GM19467 (cell line): ENCODE results near the gene ERICH2.
A peak's percentile ranks its signal among the peaks of the same experiment; 100 is the strongest.
"Not testable (repeated sequence)": the region's sequence is repeated elsewhere in the genome, so short reads cannot be mapped to it uniquely, and the experiment has no call there.

Experiments
- ATAC-seq: cut with Tn5 transposase; IDR thresholded peaks from one replicate; pipeline ENCODE4 v1.9.1; 2021; ENCODE audit warnings: mild to moderate bottlenecking, moderate library complexity; ENCODE audit not compliant: unreplicated experiment

ERICH2 gene, protein sequence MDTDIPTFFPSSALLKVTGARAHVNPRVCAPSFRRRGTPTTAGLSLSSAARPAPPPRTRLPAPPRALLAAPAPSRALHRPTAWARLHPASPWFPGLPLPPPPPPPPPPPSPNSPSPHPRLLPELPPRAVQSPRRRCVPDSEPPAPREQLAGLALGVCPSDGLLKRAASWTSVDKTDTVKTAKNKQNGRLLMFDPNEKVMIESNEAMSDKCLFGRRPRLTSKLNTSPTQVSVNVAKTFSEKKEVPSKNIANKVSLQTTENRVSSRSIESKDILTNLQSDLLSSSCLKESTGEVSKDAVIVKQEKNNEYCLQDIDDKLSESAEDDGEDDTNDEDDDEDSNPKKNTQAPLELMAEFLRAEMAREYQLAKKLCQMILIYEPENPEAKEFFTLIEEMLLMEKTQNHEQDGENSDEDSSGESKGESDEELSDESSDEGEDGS

DNA sequence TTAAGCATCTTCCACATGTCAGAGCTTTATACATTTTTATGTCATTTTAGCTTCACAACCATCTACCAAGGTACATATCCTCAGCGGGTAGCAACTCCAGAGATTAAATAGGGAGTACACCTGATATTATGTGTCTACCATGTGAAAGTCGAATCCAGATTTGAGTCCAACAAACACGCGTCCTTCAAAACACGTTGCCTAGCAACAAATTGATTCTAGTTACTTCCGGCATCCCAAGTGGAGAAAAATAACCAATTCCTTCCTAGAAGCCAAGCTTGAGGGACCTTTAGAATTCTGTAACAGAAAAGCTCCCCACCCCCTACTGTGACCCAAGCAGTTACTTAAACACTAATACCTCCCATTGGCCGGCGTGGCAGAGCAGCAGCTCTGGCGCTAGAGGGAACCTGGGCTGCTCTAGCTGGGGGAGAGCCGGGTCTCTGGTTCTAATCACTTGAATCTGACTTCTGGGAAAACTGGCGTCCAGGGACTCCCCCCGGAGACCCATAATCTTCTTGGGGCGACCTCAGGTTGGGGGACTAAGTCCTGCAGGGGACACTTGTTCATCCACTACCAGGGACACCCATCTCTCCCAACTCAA, at the start of gene ERICH2:
TSS of gene ERICH2 (plus strand) at position 371 of the 598 bp plus-strand sequence. CDS start 304 bp downstream, outside the sequence.
- peak; percentile 27 for ATAC-seq

DNA sequence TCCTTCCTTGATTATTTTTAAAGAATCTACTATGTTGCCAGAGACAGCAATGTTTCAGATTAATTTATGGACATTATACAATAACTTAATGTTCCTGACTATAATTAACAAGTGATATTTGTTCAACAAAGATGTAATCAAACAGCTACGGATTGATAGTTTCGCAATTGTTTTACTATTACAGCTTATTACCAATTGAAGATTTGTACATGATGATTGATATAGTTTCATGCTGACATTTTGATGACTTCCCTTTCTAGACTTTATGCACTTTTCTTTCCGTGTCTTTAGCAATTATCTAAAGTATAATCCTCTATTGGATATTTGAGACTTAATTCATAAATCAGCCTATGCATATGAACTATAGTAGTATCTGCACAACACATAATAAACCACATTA, 48.5 kb upstream of the ERICH2 start:
- no peak for ATAC-seq

DNA sequence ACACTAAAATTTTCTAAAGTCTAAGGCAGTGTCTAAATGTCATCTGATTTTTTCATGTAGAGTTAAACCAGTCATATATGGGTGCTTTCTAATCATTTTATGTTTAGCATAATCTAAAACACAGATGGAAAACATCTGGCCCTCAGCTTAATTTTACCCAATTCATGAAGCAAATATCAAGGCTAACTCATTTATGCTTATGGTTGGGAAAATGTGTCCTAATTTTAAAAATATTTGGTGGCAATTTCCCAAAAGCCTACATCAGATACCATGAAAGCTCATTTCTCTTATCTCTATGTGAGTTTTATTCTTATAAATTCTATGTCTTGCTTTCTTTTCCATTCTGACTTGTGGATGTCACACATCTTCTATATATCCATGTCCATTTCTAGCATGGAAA, 47.9 kb upstream of the ERICH2 start:
- ATAC-seq: no peak

DNA sequence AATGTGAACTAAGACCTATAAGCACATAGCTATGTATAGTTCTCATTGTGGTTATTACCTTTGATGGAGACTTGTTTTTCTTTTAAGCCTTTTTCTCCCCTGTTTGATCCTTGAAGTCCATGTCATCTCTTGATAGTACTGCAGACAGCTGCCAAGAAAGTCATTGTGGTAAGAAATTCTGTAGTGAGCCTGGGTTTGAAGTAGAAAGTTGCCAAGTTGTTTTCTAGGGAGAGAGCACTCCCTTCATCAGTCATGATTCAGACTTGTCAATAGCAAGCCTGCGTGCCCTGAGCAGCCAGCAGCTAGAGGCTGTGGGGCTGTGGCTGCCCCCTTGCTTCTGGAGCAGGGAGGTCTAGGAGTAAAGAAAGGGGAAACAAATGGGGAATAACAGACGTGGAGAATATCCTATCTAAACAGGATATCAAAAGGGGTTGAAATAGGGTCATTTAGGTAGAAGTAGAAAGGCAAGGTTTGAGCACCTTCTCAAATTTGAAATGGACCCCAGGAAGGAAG, 46.7 kb upstream of the ERICH2 start:
- ATAC-seq: no peak

DNA sequence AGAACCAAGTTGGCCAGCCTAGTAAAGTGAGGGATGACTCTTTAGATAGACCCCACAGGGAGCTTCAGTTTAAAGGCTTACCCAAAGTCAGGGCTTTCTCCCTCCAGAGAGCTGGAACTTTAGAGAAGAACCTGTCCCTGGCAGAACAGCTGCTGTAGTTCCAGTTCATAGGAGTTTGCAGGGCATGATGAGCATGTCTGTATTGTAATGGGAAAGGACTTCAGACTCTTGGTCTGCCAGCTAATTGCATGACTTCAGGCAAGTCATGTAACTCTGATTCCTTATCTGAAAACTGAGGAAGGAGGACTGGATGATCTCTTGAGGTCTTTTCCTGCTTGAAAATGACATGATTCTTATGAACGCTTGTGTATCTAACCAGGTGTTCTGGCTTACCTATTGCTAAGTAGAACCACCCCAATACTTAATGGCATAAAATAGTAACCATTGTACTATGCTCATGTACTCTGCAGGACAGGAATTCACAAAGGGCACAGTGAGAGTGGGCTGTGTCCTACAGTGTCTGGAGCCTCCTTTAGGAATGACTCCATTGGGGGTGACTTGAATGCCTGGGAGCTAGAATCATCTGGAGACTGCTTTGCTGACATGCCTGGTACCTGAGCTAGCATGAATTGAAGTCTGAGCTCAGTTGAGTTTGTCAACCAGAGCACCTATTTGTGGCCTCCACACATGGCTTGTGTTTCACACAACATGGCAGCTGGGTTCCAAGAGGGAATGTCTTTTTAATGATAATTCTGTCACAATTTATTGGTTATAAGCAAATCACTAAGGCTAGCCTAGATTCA, 36.2 kb upstream of the ERICH2 start:
- no peak for ATAC-seq

DNA sequence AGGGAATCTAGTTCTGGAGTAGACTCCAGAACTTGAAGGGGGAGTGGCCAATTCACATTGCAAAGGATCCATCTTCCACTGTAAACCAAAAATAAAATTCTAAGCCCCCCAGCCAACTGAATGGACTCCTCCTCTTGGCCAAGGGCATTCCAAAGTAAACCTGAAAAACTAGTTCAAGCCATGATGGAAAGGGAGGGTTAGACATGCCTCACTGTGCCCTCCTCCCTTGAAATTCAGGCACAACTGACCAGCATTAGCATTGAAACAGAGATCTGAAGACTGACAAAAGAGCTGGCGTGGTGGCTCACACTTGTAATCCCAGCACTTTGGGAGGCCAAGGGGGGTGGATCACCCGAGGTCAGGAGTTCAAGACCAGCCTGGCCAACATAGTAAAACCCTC, 35.6 kb upstream of the ERICH2 start:
- ATAC-seq: not testable (repeated sequence)

DNA sequence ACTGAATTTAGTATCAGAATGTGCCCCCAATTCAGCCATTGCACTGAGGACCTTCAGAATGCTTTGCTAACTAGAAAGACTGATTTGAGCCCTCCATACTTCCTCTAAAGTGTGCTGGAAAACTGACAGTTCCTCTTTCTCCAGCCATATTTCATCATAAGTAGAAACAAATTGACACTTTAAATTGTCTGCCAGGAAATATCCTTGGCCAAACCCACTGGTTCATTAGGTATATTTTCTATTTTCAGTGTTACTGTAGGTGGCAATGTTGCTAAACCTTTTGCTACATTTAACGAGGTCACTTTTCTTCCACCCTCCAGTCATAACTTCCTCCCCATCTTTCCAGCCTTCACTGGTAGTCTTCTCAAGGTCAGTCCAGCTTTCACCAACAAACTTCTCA, 33.5 kb upstream of the ERICH2 start:
- ATAC-seq: no peak

DNA sequence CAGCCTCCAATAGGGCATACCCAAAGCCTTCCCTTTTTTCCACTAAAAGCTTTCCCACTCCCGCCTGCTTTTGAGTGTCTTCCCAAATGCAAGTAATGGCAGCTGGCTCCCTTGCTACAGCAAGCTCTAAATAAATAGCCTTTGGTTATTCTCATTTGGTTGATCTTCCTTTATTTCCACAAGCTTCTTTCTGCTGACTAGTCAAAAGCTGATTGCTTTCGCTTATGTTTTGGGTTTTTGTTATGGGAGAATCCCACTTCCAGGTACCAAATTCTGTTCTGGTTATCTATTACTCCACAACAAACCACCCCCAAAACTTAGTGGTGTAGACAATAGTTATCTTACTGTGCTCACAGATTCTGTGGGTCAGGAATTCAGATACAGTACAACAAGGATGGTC, 32.8 kb upstream of the ERICH2 start:
- ATAC-seq: no peak

DNA sequence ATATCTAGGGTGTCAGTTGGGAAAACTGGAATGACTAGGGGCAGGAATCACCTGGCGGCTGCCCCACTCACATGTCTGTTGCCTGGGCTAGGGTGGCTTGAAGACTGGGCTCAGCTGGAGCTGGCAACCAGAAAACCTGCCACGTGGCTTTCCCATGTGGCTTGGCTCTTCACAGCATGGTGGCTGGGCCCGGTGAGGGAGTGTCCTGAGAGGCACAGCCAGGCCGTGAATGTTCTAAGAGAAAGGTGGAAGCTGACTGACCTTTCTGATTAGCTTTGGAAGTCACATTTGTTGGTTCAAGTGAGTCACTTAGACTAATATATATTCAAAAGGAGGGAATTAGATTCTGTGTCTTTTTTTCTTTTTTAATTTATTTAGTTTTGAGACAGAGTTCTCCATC, 32.4 kb upstream of the ERICH2 start:
- no peak for ATAC-seq

DNA sequence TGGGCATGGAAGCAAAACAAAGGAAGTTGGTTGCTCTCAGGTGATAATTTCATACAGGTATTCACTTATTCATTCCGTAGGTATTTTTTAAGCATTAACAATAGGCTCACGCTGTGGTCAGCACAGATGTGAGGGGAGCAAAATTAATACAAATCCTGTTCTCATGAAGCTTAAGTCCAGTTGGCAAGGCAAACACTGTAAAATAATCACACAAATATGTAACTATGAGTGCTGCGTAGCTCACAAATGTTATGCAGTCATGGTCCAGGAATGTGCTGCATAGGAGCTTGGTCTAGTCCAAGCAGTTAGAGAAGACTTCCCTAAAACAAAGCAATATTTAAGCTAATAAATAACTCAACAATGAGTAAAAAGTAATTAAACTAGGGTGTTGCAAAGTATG, 31.1 kb upstream of the ERICH2 start:
- ATAC-seq: no peak

DNA sequence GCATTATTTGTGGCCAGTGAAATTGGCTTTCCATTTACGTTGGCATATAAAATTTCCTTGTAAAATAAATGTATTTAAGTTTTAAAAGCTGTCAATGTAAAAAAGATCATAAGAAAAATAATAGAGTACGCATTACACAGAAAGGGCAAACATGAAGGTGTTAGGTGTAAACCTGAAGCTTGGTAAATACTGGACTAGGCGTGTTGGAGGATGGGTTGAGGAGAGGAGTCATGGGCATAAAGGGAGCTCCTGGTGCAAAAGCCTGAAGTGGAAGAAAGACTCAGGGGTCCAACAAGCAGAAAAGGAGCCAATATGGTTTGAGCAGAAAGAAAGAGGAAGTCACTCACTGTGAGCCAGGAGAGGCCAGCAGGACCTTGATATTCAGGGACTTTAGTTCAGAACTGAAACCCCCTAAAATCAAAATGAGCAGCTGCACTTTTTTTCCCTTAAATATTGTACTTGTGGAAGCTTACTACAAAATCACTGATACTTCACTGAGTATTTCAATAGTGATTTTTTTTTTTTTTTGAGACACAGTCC, 30.6 kb upstream of the ERICH2 start:
- no peak for ATAC-seq

DNA sequence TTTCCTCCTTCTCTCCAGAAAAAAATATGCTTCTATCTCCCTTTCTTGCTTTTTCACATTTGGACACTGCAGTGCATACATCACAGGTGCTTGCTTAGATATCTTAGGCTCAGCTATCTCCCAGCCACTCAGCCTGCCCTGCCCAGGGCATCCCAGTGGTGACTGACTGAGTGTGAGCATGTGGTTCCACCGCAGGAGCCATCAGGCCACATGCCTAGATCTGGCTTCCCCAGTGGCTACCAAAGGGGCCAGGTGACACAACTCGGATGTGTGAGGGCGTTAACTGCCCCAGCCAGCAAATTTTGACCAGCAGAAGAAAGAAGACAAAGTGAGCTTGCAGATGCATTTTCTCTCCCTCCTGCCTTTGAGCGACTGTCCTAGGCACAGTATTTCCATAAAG, 29.5 kb upstream of the ERICH2 start:
- no peak for ATAC-seq

DNA sequence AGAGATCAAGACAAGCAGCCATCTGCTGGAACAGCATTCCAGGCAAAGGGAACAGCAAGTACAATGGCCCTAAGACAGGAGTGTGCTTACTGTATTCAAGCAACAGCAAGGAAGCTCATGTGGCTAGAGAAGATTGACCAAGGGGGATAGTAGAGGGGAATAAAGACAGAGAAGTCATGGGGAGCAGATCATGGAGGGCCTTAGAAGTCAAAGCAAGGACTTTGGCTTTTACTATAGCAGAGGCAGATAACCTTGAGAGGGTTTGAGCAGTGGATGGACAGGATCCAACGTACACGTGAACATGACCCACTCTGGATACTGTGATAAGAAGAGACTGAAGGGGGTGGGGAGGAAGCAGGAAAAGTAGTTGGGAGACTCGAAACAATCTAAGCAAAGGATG, 28.2 kb upstream of the ERICH2 start:
- no peak for ATAC-seq

DNA sequence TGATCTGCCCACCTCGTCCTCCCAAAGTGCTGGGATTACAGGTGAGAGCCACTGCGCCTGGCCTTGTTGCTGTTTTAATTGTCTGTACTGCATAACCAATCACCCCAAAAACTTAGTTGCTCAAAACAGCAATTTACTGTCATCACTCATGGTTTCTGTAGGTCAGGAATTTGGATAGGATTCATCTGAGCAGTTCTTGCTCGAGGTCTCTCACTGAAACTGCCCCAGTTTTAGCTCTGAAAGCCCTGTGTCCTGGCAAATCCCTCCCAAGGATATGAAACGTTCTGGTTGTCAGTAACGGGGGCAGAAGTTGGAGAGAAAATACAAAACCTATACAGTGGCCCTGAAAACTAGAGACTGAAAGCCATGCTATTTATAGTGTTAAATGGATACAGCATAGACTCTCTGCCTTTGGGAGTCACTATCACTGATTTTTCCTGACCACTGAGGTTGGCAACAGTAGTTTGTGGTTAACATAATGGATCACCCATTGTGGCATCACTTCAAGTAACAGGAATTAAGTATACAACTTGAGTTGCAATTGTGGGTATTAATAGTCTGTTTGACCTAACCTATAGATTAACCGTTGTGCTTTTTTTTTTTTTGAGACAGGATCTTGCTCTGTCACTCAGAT, 27.2 kb upstream of the ERICH2 start:
- no peak for ATAC-seq

DNA sequence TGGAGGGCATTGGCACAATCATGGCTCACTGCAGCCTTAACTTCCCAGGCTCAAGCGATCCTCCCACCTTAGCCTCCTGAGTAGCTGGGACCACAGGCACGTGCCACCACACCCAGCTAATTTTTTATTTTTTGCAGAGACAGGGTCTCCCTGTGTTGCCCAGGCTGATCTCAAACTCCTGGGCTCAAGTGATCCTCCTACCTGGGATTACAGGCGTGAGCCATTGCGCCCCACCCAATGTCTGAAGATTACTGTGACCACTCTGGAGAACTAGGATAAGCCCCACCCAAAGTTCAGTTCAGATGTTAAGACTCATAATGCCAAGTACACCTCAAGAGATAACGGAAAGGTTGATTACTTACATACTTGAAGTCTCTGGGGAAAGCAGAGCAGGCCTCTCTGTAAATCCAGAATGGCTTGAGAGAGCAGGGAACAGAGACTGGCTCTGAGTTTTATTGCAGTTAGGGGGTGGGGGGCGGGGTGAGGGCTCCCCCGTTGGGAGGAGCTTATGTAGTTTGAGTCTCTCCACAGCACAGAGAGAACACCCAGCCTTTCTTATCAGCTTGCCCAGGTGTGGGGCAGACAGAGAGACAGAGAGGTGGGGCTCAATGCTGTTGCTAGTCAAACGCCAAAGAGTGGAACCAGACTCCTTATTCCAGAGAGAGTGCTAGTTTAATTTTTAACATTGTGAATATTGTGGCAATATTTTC, 26.5 kb upstream of the ERICH2 start:
- ATAC-seq: no peak

DNA sequence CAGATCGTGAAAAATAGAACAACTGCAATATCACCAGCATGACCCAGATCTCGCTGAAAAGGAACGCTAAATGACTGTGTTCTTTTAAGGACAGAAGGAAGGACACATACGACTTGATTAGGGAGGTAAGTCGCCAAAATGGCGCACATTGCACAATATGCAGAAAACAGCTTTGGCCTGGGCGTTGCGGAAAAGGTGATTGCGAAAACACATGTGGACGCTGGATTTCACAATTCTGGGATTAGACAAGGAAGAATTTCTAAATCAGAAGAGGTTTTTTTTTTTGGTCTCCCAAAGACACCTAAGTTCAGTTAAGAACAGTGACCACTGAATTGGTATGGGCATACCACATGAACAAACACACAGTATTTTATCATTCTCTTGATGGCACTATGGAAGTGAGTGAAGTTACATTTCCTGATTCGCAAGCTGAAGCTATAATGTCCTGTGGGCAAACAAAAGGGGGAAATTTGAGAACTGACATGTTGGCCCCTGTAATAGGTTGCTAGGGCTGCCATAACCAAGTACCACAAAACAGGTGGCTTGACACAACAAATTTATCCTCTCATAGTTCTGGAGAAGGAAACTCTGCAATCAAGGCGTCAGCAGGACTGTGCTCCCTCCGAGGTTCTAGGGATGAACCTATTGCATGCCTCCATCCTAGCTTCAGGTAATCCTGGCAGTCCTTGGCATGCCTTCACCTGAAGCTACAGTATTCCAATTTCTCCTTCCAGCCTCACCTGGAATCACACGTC, 25.8 kb upstream of the ERICH2 start:
- ATAC-seq: no peak

DNA sequence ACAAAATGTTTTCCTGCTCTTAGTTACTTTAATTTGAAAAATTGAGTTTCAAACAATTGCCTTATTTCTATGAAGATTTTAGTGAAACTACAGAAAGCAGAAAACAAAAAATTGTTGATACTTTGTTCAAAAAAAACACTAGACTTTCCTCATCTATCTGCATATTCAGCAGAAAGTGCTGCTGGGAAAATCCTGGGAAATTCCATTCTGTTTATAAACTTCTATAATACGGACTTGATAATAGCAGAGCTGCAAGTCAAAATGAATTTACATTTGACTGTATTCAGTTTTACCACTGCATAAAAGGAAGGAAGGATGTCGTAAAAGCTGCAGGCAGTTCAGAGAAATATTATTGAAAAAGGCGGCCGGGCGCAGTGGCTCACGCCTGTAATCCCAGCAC, 24.9 kb upstream of the ERICH2 start:
- ATAC-seq: no peak

DNA sequence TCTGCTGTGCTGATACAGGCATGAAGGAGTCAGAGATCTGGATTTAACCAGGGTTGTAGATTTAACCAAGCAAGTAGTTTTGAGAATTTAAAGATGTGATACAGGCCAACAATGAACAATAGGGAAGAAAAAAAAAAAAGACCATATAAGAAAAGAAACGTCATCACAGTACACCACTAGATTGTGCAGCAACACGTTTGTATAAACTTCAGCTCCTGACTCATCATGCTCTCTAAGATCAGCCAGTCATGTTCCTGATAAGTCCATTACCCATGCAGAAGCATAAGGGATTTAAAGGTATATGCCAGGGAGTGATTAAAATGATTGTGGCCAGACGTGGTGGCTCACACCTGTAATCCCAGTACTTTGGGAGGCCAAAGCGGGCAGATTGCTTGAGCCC, 22.3 kb upstream of the ERICH2 start:
- ATAC-seq: no peak

DNA sequence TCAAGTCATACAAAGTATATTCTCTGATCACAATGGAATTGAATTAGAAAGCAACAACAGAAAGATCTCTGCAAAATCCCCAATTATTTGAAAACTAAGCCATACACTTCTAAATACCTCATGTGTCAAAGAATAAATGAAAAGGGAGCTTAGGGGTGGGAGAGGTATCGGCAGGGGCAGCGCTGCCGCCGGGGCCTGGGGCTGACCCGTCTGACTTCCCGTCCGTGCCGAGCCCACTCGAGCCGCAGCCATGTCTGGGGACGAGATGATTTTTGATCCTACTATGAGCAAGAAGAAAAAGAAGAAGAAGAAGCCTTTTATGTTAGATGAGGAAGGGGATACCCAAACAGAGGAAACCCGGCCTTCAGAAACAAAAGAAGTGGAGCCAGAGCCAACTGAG, 18.6 kb upstream of the ERICH2 start:
- ATAC-seq: not testable (repeated sequence)
